ENCODE results near the gene PARP1.
"Not testable (repeated sequence)": the region's sequence is repeated elsewhere in the genome, so short reads cannot be mapped to it uniquely, and the experiment has no call there.

The PARP1 gene

GRCh38 chr1:226428791-226429461, 21.0 kb upstream of the PARP1 start:
- no peak for DNase-seq

GRCh38 chr1:226428348-226428747, 20.5 kb upstream of the PARP1 start:
- DNase-seq, result no peak

DNA sequence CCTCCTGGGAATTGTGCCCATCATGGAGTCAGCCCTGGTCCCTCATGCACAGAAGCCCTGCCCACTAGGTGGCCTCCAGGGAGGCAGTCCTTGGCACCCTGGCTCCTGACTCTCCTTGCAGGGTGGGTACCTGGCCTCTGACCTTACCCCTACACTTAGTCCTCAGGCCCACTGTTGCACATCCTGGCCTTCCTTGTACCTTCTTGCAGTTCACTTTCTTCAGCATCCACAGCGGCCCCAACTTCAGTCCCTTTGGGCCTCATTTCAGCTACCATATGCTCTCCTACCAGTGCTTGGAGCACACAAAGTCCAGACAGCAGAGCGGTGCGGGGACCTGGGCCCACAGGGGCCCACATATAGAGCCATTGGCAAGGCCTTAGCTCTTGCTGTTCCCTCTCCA, 19.2 kb upstream of the PARP1 start:
- no peak for DNase-seq

GRCh38 chr1:226426395-226426794, 18.5 kb upstream of the PARP1 start:
- not testable (repeated sequence) for DNase-seq

GRCh38 chr1:226425431-226426031, 17.6 kb upstream of the PARP1 start:
- peak; percentile 23 for DNase-seq

- DNase-seq, result no peak
These were observed 17.1 kb upstream of the PARP1 start for GRCh38 chr1:226425004-226425378.

- peak; percentile 34 for DNase-seq
These were observed 16.5 kb upstream of the PARP1 start for GRCh38 chr1:226424221-226425003.

DNA sequence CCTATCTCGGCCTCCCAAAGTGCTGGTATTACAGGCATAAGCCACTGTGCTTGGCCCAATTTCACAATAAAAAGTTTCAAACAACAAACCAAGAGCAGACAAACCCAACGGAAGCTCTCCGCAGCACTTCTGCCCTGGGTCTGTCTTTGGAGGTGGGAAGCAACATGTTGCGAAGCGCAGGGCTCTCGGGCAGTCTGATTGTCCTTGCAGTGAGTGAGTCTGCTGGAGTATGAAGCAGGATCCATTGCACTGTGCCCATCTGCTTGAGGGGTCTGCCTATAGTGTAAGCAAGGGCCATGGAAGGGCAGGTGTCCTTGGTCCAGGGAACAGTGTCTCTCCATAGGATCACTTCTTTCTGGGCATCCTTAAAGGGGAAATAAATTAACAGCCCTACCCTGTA, 14.6 kb upstream of the PARP1 start:
- no peak for DNase-seq

DNA sequence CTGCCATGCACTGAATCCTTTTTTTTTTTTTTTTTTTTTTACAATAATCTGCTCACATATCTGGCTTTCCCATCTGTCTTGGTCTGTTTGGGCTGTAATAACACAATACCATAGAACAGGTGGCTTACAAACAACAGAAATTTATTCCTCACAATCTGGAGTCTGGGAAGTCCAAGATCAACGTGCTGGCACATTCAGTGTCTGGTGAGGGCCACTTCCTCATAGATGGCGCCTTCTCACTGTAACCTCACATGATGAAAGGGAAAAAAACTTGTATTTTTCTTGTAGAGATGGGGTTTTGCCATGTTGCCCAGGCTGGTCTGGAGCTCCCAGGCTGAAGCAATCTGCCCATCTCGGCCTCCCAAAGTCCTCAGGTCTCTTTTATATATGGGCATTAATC, 13.0 kb upstream of the PARP1 start:
- no peak for DNase-seq

GRCh38 chr1:226420328-226420727, 12.4 kb upstream of the PARP1 start:
- no peak for DNase-seq

GRCh38 chr1:226419284-226420029, 11.6 kb upstream of the PARP1 start:
- no peak for DNase-seq

DNA sequence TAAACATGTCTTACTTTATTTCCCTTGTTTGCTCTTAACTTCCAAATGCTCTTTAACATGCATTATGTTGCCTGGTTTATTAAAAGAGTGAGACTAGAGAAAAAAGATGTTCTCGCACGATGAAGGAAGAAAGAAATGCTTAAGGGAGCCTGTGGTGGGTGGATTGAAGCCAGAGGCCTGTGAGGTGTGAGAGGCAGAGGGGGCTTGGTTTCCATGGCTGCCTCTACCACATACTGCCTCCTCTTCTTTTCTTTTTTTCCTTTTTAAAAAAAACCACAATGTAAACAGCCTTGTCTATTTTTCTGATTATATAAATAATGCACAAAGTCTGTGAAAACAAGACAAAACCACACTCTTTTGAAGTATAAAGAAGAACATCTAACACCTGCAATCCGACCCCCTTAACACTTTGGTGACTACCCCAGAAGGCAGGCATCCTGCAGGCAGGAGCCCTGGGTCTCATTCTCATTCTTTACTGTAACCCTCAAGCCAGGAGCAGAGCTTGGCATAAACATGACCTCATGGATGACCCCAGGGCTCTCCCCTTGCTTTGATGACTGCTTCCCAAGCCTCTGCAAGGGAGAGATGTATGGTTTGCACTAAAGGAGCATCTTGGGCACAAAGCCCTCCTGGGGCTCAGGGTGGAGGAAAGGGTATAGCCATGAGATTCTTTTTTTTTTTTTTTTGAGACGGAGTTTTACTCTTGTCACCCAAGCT, 10.1 kb upstream of the PARP1 start:
- no peak for DNase-seq

DNA sequence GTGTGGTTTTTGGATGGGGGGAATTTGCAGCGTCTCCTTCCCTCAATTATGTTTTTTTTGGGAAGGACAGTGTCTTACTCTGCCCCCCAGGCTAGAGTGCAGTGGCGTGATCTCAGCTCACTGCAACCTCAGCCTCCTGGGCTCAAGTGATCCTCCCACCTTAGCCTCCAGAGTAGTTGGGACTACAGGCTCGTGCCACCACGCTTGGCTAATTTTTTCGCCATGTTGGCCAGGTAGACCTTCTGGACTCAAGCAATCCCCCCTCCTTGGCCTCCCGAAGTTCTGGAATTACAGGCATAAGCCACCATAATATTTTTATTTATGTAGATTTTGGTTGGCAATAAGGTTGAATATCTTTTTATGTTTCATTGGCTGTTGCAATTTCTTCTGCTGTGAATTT, 9.5 kb upstream of the PARP1 start:
- DNase-seq, result no peak

DNA sequence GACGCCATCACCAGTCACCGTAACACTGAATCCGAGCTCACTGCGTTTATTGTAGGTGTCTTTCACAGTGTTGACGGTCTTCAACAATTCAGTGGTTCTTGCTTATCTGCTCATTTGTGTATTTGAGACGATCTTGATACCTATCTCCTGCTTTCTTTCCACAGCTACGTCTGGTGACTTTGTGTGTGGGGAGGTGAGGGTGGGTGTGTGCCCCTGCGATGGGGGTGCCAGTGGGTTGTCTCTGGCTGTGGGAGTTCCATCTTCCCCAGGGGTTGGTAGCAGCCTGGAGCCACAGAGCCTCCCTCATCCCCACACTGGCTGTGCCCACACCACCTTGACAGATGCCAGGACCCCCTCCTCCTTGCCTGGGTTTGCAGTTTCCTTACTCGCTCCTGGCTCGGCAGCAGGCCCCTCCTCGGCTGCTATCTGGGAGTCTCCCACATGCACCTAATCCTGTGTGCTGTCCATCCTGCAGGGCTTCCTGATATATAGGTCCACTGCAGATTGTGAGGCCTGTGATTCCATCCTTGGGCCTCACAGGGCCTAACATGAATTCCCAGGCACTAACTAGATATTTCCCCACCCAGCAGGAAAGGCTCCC, 6.3 kb upstream of the PARP1 start:
- no peak for DNase-seq

DNA sequence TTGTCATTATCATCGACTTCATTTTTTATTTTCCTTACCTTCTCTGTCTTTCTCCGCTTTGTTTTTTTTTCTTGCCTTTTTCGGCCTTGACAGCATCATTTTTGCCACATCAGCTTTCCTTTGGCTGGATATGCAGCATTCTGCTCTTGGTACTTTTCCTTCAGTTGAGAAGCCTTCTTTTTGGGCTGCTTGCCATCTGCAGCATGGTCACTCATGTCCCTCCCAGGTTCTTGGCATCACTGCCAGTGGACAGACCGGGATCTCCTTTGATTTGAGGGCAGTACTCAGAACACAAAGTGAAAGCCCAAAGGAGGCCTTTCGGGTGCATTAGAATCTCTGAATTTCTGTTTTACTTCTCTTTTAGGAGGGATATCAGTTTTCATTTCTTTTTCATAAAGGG, 3.7 kb upstream of the PARP1 start:
- DNase-seq, result no peak

- no peak for DNase-seq
These were observed 3.1 kb upstream of the PARP1 start for GRCh38 chr1:226410958-226411357.

DNA sequence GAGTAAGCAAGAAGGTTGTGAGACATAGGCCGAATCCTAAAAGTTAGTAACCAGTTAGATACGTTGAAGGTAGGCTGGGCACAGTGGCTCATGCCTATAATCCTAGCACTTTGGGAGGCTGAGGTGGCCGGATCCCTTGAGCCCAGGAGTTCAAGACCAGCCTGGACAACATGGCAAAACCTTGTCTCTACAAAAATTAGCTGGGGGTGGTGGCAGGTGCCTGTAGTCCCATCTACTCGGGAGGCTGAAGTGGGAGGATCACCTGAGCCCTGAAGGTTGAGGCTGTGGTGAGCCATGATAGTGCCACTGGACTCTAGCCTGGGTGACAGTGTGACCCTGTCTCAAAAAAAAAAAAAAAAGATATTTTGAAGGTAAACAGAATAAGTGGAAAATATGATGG, 1.5 kb upstream of the PARP1 start:
- DNase-seq, result no peak

- DNase-seq, result no peak
These were observed 642 bp upstream of the PARP1 start for GRCh38 chr1:226408285-226409184.

- no peak for DNase-seq
These were observed 745 bp downstream of the PARP1 start for GRCh38 chr1:226407199-226407496.

- peak; percentile 54 for DNase-seq
These were observed 1.5 kb downstream of the PARP1 start for GRCh38 chr1:226406401-226406881.

- DNase-seq, result peak; percentile 40
These were observed 2.4 kb downstream of the PARP1 start for GRCh38 chr1:226405411-226405988.

All from activated CD4-positive, alpha-beta T cell treated with anti-CD3 and anti-CD28 coated beads, Interleukin-10, Interleukin-2, amounts not matched to agents 100 ng/mL and 50 ng/mL, durations not matched to agents 16 hours and 8 hours (primary cell).